K562 (cell line): ENCODE measurements around the gene CCDC34. TPM values are rescaled to one million over a fixed set of nuclear protein-coding genes. Genes with fewer than 3 reads are reported as not detected.

Experiments
- ATAC-seq: fragments of 200-7000 bp; cut with Tn5 transposase; 3 replicates; pipeline ENCODE4 v1.9.1; 2020; ENCODE audit warnings: moderate library complexity
- BruUV-seq: library from RNA; stranded (reverse); fragments of 400-500 nt; replicated peaks from 2 replicates; lab custom pipeline; 2021; lab: Mats Ljungman, UMichigan
- CTCF ChIA-PET: fragments of 300-600 bp; formaldehyde crosslinking; extraction: SDS; loops from one replicate; lab custom pipeline; 2021; ENCODE audit warnings: low intra/inter-chr PET ratio; lab: Yijun Ruan, JAX
- POLR2A ChIA-PET: fragments of 300-600, 350-650 bp; sonication (Branson Sonifier 250); formaldehyde crosslinking; extraction: SDS; loops from one replicate; lab custom pipeline; 2021; ENCODE audit warnings: antibody characterized with exemption, inconsistent platforms; lab: Yijun Ruan, JAX
- DNase-seq, 4 experiments: peaks; one replicate each; pipeline versions ENCODE4 v3.0.0 to v3.0.0-alpha.2; 2011 to 2018; ENCODE audit warnings: low spot score in 3 of 4, mixed read lengths in 3 of 4; ENCODE audit errors: extremely low read depth in 1 of 4
- FAIRE-seq: peaks from 2 replicates; lab custom pipeline; 2011; peaks lifted over from hg19 to GRCh38; lab: Jason Lieb, UNC
- H2AFZ ChIP-seq: 2 replicates; pipeline ENCODE4 v1.6.0; 2011; ENCODE audit warnings: low read depth, low read length, control low read depth, inconsistent platforms
- H3K27ac ChIP-seq: fragments of 200-600 bp; 3 replicates; pipeline ENCODE4 v1.8.0; 2011; ENCODE audit warnings: low read depth, mild to moderate bottlenecking, control low read depth, inconsistent platforms, low read length, moderate library complexity, mixed read lengths; ENCODE audit errors: extremely low read depth
- H3K27me3 ChIP-seq, 2 experiments: fragments of 300-600 bp in 1 of 2; 2 replicates in 1 of 2; 3 replicates in 1 of 2; pipeline versions ENCODE4 v1.6.0 to v1.8.0; 2011; ENCODE audit warnings: inconsistent platforms in 2 of 2, low read length in 2 of 2, mild to moderate bottlenecking in 1 of 2, mixed read lengths in 1 of 2, moderate library complexity in 1 of 2; ENCODE audit not compliant: control insufficient read depth in 2 of 2, insufficient read depth in 2 of 2
- H3K36me3 ChIP-seq: fragments of 300-600 bp; 3 replicates; pipeline ENCODE4 v1.8.0; 2011; ENCODE audit warnings: mild to moderate bottlenecking, low read length, inconsistent platforms; ENCODE audit not compliant: control insufficient read depth, insufficient read depth
- H3K4me1 ChIP-seq, 2 experiments: fragments of 200-600 bp in 1 of 2; replicated peaks in 1 of 2; 2 replicates in 1 of 2; 3 replicates in 1 of 2; pipeline versions ENCODE4 v1.5.1 to v1.8.0; 2011; ENCODE audit warnings: inconsistent platforms in 2 of 2, low read length in 2 of 2, mild to moderate bottlenecking in 1 of 2, mixed read lengths in 1 of 2, moderate library complexity in 1 of 2; ENCODE audit not compliant: control insufficient read depth in 2 of 2, insufficient read depth in 2 of 2
- H3K4me2 ChIP-seq: 2 replicates; pipeline ENCODE4 v1.6.1; 2011; ENCODE audit warnings: low read length, control low read depth, inconsistent platforms, mixed read lengths; ENCODE audit not compliant: insufficient read depth
- H3K4me3 ChIP-seq: fragments of 200-600 bp; sonication (generic), shearing (Covaris generic); 2 replicates; pipeline ENCODE4 v1.5.1; 2016; ENCODE audit warnings: control low read depth, inconsistent platforms
- H3K79me2 ChIP-seq: fragments of 200-600 bp; 3 replicates; pipeline ENCODE4 v1.8.0; 2011; ENCODE audit warnings: low read length, inconsistent platforms; ENCODE audit not compliant: control insufficient read depth, insufficient read depth
- H3K9ac ChIP-seq, 2 experiments: 2 replicates each; pipeline versions ENCODE4 v1.6.0 to v1.6.1; 2011; ENCODE audit warnings: low read depth in 2 of 2, low read length in 2 of 2, control low read depth in 1 of 2, inconsistent platforms in 1 of 2, mild to moderate bottlenecking in 1 of 2, mixed read lengths in 1 of 2; ENCODE audit not compliant: insufficient read depth in 1 of 2
- H3K9me1 ChIP-seq: one replicate; pipeline ENCODE4 v1.6.0; 2011; ENCODE audit warnings: inconsistent platforms, mild to moderate bottlenecking, low read length, moderate library complexity; ENCODE audit not compliant: control insufficient read depth, insufficient read depth
- H3K9me3 ChIP-seq: replicated peaks from 2 replicates; pipeline ENCODE4 v1.5.1; 2011; ENCODE audit warnings: low read depth, low read length, inconsistent platforms; ENCODE audit not compliant: control insufficient read depth, insufficient read depth
- H4K20me1 ChIP-seq: replicated peaks from 2 replicates; pipeline ENCODE4 v1.6.1; 2011; ENCODE audit warnings: low read length, inconsistent platforms, mixed read lengths; ENCODE audit not compliant: control insufficient read depth, insufficient read depth
- CBFA2T2 ChIP-seq: fragments of 450-650 bp; conservative IDR thresholded peaks from 2 replicates; pipeline ENCODE4 v1.6.1; 2017; ENCODE audit warnings: mild to moderate bottlenecking
- CHAMP1 ChIP-seq: fragments of 450-650 bp; IDR thresholded peaks from 2 replicates; pipeline ENCODE4 v1.6.1; 2016; ENCODE audit warnings: mild to moderate bottlenecking
- FUS ChIP-seq: fragments of 200-400 bp; formaldehyde crosslinking; optimal IDR thresholded peaks from 2 replicates; pipeline ENCODE3; 2017; ENCODE audit warnings: low read depth, low read length
- HMGXB4 ChIP-seq: sonication (generic); formaldehyde crosslinking; IDR thresholded peaks from 2 replicates; pipeline ENCODE4 v1.8.1; 2023; ENCODE audit warnings: mild to moderate bottlenecking, missing genetic modification reagents
- HNRNPK ChIP-seq: fragments of 200-400 bp; formaldehyde crosslinking; IDR thresholded peaks from one replicate; pipeline ENCODE4 v1.6.1; 2018; ENCODE audit warnings: mild to moderate bottlenecking, low read depth, low read length; ENCODE audit not compliant: poor library complexity, severe bottlenecking
- L3MBTL2 ChIP-seq: fragments of 450-650 bp; IDR thresholded peaks from 2 replicates; pipeline ENCODE4 v1.6.1; 2016; ENCODE audit warnings: mild to moderate bottlenecking, moderate library complexity
- NELFE ChIP-seq: IDR thresholded peaks from 2 replicates; pipeline ENCODE4 v1.6.1; 2011; ENCODE audit warnings: mild to moderate bottlenecking; ENCODE audit not compliant: insufficient read depth, insufficient read length
- ZBTB40 ChIP-seq, 2 experiments: fragments of 450-650 bp in 1 of 2; sonication (generic) in 1 of 2; formaldehyde crosslinking in 1 of 2; IDR thresholded peaks; 2 replicates each; pipeline versions ENCODE4 v1.7.1 to v1.9.0; 2016 to 2022; ENCODE audit warnings: inconsistent platforms in 1 of 2, mild to moderate bottlenecking in 1 of 2, missing genetic modification reagents in 1 of 2
- in situ Hi-C: fragments of 300-500 bp; cut with MboI; formaldehyde crosslinking; loops from 4 replicates; pipeline ENCODE4 v1.15.0; 2018; ENCODE audit warnings: inconsistent platforms, mixed read lengths
- intact Hi-C: fragments of 100-400 bp; cut with micrococcal nuclease; formaldehyde crosslinking; loops from 2 replicates; pipeline ENCODE4 v1.14.2; 2022
- polyA plus RNA-seq, 8 experiments: library from polyadenylated mRNA; depleted of rRNA in 4 of 8; stranded (reverse) in 5 of 8; unstranded in 3 of 8; fragments of >200 nt; fragmentation: Nextera tagmentation in 2 of 8; fragmentation: Illumina TruSeq in 1 of 8; extraction: Ambion mirVana in 2 of 8; extraction: Trizol in 1 of 8; gene quantifications; 2 replicates each; pipeline versions ENCODE4 v1.2.1 to v1.2.3, GENCODE V29; 2011 to 2014; ENCODE audit warnings: inconsistent platforms in 1 of 8, missing spikeins in 1 of 8
- total RNA-seq, 7 experiments: library from RNA; depleted of rRNA in 6 of 7; stranded (reverse); fragments of >200 nt in 6 of 7; fragmentation: Illumina TruSeq in 2 of 7; extraction: Trizol in 2 of 7; gene quantifications; 2 replicates each; pipeline versions ENCODE4 v1.2.1 to v1.2.3, GENCODE V29; 2011 to 2021; ENCODE audit warnings: low replicate concordance in 1 of 7

Gene CCDC34
- total and polyA plus RNA-seq, 9 of the 15 experiments (the other 6 are each of a cell fraction or from before 2014, with no cell fraction given) = 6.2 to 42.0 (median 15.7) TPM

- TF ChIP-seq CHAMP1 = no peak
- TF ChIP-seq HNRNPK = no peak
- no peak for TF ChIP-seq CBFA2T2
- no peak for TF ChIP-seq FUS
- no peak for TF ChIP-seq NELFE
- TF ChIP-seq, all 486 proteins: peak for 0
Measured at GRCh38 chr11:27303903-27304302, 59.1 kb downstream of the CCDC34 start (continued).

GRCh38 chr11:27300974-27301373, 62.0 kb downstream of the CCDC34 start:
- no peak overlapping the region for H3K4me3 ChIP-seq
- no peaks in the 10 kb centered on the region for H3K36me3 ChIP-seq
- FAIRE-seq (no peak), DNase-seq (no peak), ATAC-seq (no peak)
- intact Hi-C loops = no loop called here
- H3K4me1 ChIP-seq = peaks cover 0 to 7% of the 10 kb centered on the region in 2 experiments; a peak in 1 of 5 replicates
- no peak overlapping the region for H3K27ac ChIP-seq
- CTCF ChIA-PET = no interaction called here
- H3K9ac ChIP-seq = no peak overlapping the region
- H2AFZ ChIP-seq = no peak overlapping the region
- POLR2A ChIA-PET = no interaction called here
- H3K79me2 ChIP-seq = no peaks in the 10 kb centered on the region
- H3K9me3 ChIP-seq = peaks cover 2% of the 10 kb centered on the region; the same call in 1 of the 2 replicates
- no peaks in the 10 kb centered on the region for H3K27me3 ChIP-seq
- no peaks in the 10 kb centered on the region for H3K9me1 ChIP-seq
- no TSS peak for BruUV-seq
- in situ Hi-C loops = loop anchor here (5.0 kb wide), 1 partner anchor 114 kb away; no protein-coding TSS in a partner anchor
- no peaks in the 10 kb centered on the region for H4K20me1 ChIP-seq
- no peak overlapping the region for H3K4me2 ChIP-seq
- TF ChIP-seq L3MBTL2 (no peak), ZBTB40 (IDR thresholded peaks at IDR 0.05) (no peak), ZBTB40 (CRISPR knock-in tag; IDR thresholded peaks at IDR 0.05) (no peak), HMGXB4 (CRISPR knock-in tag) (no peak)
